GM18511 (cell line): ENCODE results near the gene HLF.

ENCODE experiments used
- ATAC-seq: cut with Tn5 transposase; IDR thresholded peaks from one replicate; pipeline ENCODE4 v1.9.1; 2021; ENCODE audit warnings: mild to moderate bottlenecking, moderate library complexity; ENCODE audit not compliant: unreplicated experiment

Gene HLF, protein sequence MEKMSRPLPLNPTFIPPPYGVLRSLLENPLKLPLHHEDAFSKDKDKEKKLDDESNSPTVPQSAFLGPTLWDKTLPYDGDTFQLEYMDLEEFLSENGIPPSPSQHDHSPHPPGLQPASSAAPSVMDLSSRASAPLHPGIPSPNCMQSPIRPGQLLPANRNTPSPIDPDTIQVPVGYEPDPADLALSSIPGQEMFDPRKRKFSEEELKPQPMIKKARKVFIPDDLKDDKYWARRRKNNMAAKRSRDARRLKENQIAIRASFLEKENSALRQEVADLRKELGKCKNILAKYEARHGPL

DNA sequence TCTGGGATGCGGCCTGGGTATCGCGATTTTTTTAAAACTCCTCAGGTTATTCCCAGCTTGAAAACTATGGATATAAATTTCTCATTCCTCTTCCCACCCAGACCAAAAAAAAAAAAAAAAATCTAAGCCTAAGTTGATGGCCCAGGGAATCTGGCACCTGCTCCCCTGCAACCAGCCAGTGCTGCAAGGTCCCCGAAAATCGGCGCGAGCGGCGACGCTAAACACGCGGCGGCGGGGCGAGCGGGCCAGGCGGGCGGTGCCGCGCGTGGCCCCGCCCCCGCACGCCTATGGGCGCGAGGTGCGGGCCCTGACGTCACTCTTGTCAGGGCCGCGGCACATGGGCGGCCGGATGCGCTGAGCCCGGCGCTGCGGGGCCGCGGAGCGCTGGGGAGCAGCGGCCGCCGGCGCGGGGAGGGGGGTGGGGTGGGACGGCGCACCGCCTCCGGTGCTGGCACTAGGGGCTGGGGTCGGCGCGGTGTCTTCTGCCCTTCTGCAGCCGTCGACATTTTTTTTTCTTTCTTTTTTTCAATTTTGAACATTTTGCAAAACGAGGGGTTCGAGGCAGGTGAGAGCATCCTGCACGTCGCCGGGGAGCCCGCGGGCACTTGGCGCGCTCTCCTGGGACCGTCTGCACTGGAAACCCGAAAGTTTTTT lies at the start of gene HLF:
HLF (plus strand) TSS at position 316 of the 654 bp plus-strand sequence. CDS start 525 bp downstream, outside the sequence.
- ATAC-seq = peak; percentile 90

DNA sequence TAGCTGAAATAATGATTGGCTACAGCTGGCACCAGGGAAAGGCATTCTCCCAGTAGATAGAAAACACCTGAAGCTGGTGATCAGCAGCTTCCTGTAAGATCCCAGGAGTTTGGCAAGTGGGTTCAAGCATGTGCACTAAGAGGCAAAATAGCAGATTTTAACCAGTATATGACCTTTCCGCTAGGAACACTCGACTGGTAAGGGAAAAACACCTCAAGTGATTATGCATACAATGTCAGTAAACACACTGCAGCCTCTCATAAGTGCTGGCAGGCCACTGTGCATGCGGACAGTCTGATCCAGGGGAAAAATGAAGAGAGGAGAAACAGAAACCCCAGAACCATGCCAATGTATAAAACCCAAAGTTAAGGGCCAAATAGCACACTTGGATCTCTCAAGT lies 49.0 kb upstream of the HLF start:
- ATAC-seq = no peak

DNA sequence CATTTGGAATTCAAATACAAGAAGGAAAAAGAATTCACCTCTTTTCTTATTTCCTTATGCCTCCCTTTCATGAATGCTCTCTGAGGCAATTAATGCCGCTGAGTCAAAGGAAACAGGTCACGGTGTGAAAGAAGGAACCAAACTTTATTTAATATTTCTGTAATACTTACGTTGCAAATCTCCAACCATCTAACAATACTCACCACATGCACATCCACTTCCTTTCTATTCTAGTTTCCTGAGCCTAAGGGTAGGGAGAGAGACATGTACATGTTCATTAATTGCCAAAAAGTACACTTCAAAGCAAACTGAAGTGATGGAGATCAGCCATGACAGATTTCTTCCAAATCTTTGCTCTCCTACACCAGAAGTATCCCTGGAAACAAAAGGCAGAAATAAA lies 47.9 kb upstream of the HLF start:
- ATAC-seq = no peak

DNA sequence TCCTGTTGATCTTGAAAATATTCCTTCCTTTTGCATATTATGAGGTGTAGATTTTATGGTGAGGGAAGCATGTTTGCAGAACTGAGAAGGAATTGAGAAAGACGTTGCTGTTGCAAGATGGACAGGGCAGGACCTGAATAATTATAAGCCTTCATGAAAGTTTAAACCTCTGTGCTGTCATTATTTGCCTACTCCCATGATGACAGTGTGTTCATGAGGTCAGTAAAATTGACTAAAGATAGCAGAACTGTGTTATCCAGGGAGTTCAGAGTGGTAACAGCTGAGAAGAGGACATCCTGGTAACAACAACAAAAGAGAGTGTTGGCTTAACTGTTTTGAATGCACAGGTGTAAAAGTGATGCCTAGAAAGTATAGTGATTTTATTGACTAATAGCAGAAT lies 45.3 kb upstream of the HLF start:
- ATAC-seq = no peak

DNA sequence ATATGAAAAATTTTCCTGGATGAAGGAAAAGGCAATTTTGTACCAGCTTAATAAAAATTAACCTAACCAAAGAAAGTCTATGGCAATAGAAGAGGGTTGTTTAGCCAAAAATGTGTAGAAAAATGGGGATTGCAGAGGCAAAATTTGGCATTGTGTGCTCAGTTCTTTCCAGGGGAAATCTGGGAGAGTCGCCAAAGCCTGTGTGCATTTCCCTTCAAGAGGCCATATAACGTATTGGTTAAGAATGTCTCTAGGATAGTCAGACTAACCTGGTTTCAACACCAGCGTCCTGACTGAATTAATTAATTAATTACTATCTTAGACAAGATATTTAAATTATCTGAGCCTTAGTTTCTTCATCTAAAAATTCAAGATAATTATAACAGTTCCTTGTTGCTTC lies 44.8 kb upstream of the HLF start:
- no peak for ATAC-seq

DNA sequence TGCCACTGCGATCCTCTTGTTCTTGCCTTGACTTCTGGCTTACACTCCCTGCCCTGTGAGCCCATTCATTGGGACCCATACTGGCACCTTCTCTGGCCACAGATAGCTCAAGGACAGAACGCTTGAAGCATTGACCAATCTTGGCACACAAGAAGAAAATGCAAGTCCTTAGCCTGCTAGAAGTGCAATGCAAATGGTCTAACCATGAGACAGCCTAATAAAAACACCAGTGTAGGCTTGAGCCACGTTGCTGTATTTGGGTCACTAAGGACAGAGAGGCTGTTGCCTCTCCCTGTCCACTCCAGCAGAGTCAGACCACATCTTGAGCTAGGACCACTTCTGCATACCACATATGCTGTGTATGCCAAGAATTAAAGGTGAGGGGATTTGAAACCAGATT lies 41.2 kb upstream of the HLF start:
- ATAC-seq = no peak

DNA sequence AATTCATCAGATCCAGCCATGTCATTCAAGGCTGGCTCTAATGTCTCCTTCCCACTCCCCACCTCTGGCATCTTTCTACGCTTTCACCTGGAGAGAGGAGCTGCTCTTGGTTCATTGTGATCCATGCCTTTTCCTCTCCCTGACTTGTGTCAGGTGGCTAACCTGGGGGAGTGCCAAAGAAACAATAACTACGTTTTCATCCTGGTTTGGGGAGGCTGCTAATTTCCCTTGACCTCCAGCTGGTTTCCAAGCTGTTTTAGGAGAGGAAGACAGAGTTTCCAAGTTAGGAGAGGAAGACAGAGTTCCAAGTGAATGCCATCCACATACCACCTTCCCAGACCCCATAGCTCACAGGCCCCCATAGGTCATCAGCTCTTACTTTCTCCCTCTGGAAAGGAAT lies 40.0 kb upstream of the HLF start:
- ATAC-seq = no peak

DNA sequence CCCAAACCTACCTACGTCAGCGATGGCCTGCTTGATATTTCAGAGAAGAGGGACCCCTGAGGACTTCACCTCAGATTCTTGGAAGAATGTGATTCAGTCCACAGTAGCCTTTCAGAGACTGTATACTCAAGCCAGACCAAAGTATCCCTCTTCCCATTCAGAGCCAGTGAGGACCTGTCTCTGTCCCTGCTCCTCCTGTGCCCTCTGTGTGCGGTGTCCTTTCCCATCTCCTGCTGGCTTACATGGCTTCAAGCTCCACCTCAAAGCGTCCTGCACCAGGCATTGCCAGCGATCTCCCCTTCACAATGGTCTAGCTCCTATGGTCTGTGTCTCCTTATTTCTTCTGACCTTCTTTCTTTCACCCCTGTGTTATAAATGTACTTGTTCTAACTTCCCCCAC lies 39.5 kb upstream of the HLF start:
- no peak for ATAC-seq

DNA sequence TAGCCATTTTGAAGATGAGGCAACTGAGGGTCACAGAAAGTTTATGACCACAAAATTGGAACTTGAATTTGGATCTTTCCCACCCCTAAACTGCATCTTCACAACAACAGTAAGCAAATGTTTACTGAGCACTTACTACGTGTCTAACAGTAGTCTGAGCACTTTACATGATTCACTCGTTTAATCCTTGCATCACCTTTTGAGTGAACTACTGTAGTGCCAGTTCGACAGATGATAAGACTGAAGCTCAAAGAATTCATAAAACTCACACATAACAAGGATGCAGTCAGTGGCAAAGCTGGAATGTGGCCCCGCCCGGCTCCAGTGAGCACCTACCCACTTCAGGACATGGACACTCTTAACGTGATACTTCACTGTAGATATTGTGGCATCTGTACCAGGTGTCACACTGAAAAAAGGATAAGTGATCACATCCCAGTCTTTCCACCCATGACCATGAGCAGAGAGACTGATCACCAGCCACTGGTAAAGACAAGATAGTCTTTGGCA lies 36.0 kb upstream of the HLF start:
- no peak for ATAC-seq

DNA sequence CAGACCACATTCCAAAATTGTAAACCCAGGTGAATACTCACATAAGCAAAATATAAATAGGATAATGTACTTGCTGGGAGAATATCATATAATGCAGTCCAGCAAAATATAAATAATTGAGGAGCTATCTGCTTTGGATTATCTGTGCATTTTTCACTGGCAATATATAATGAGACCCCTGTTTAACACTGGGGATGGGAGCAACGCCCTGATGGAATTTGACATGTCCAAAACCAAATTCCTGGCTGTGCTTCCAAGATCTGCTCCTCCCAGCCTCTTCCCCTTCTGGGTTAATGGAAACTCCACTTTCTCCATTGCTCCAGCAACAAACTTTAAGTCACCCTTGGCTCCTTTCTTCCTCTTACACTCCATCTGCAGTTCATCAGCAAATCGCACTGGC lies 35.5 kb upstream of the HLF start:
- no peak for ATAC-seq

DNA sequence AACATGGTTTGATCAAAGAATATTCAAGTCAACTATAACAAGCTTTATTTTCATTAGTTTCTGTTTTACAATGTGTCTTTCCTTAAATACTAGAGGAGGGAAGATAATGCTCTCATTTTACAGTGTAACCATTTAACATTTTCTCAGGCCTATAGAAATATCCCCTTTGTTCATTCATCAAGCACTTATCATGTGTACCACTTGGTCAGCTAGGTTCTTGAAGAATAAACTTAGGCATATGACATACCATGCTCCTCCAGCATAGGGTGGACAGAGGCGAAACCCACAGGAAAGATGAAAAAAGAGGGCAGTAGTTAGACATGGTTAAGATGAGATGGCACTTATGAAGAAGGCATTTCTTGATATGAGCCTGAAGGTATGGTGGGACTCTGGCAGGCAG lies 34.0 kb upstream of the HLF start:
- no peak for ATAC-seq

DNA sequence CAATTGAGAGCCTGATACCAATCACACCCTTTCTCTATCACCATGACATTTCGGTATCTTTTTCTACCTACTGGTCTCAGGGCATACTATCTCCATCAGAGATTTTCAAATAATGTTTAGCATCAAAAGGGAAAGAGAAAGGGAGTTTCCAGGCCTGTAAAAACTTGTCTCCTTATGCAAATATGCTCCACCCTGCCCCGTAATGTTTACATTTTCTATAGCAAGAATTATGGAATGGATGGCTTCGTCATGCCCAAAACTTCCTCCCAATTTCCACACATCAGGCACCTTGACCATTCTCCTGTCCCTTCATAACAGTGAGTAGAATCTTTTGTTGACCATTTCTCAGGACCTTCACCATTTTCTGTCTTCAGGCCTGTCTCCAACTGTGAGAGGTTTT lies 30.9 kb upstream of the HLF start:
- ATAC-seq = no peak

DNA sequence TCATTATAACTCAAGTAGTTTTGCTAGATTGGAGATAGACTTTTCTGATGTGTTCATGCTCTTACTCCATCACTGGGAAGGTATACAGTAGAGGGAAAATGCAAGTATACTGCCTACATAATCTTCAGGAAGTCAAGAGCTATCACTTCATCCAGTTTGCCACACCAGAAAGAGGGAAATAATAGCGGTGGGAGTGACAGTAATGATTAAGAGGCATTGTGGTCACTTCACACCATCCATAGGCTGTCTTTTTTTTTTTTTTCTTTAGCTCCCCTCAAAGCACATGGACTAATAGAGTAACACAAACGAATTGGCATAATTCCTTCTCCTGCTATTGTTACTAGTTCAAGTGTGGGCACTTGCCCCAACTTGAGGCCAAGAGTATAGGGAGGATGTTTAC lies 28.4 kb upstream of the HLF start:
- ATAC-seq = no peak

DNA sequence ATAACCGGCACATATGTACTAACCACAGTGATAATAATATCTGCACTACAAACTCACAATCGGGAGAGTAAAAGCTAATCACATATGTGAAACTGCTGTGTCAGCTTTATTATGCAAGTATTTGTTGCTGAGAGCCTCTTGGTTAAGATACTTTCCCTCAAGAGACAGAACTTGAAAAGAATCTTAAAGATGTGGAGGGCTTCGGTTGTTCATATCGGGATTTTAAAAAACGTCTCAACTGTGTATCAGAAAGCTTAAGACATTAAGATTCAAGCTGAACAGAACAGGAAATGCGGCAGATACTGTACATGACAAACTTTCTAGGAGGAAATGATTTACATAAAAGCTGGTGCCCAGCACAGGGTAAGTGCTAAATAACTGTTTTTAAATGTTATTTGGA lies 27.5 kb upstream of the HLF start:
- ATAC-seq = no peak

DNA sequence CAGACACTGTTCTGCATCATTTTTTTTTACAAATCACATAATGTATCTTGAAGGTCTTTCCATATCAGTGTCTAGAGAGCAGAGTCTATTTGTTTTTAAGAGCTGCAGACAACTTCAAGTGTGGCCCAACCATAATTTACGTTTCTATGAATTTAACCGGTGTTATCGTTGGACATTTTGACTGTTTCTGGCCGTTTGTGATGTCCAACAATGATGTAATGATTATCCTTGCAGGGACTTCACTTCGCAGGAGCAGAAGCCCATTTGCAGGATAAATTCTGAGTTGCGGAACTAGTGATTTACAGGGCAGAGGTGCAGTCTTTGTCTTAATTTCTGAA lies 26.9 kb upstream of the HLF start:
- peak; percentile 8 for ATAC-seq

DNA sequence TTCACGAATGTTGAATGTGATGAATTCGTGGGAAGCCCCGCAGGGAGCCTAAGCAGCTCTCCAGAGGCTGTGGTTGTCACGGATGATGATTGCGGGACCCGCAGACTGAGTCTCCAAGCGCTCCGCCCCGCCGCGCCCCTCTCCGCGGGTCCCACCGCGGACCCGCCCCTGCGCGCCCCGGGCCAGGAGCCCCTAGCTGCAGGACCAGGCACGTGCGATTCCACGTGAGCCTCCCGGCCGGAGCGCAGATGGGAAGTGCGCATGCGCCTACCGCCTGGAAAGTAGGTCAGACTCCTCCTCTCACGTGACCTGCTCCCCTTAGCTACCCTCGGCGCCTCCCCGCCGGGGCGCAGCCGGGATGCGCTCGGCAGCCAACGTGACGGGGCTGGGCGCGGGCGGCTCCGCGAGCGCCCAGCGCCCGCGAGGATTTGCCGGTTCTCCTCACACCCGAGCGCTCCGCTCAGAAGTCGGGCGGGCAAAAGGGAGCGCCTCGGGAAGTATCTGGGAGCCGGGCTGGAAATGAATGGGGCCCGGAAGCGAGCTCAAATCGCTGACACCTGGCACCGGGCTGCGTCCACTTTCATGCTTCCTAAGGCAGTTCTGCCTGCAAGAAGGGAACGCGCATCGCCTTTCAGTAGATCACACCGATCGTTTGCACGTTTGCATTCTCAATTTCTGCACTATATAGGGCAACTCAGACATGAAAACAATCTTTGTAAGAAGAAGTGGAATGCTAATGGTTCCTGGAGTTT lies 26.4 kb upstream of the HLF start:
- peak; percentile 94 for ATAC-seq

DNA sequence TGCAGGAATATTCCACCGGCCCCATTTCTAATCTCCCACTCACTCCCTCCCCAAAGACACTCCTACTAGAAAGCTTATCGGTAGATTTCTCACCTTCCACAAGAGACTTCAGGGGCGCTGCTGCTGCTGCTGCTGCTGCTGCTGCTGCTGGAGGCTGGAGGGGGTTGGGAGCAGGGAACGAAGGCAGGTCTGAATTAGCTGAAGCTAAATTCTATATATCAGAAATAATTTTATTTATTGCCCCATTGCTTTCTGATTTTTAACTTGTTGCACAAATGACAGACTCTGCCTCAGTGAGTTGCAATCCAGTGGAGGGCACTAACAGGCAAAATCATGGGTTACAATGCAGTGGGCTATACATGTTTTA lies 25.8 kb upstream of the HLF start:
- ATAC-seq = peak; percentile 29

DNA sequence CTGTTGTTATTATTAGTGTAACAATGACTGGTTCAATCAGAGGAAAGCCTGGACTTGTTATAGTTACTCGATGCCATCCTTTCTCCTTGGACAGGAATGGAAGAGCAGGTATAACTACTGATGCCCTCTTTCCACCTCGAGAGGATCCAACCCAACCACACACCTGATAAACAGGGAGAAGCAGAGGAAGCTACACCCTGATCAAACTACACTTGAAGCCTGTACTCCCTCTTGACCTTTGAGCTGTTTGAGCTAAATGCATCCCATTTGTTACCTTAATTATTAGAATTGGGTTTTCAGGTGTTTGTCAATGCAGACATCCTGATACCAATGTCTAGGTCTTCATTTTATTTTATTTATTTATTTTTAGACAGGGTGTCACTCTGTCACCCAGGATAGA lies 23.7 kb upstream of the HLF start:
- ATAC-seq = no peak

DNA sequence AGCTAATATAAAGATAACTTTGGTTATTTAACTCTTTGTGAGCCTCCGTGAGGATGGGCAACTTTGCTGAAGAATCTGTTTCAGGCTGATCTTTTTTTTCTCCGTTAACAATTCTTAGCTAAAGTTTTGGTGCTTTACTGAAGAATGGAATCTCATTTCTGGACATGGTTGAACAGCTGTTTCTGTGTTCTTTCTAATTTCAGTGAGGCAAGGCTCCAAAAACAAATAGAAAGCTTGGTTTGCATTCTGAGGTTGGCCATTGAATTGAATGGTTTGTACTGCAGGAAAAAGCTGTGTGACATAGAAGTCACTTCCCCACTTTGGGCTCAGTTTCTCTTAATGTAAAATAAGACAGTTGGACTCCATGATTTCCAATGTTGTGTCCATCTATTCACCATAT lies 22.3 kb upstream of the HLF start:
- no peak for ATAC-seq

DNA sequence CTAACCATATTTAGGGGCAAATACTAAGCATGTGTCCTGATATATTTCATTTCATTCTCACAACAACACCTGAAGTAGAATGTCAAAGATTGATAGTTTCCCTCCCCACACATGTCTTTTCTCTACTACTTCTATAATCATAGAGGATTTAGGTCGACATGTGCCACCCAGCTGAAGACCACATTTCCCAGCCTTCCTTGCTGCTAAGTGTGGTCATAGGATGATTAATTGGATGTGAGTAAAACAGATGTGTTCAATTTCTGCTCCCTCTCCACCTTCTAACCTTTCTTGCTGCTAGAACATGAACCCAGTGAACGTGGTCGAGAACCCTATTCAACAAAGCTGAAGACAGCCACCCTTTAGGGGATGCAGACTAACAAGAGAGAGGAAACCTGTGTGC lies 18.8 kb upstream of the HLF start:
- no peak for ATAC-seq

DNA sequence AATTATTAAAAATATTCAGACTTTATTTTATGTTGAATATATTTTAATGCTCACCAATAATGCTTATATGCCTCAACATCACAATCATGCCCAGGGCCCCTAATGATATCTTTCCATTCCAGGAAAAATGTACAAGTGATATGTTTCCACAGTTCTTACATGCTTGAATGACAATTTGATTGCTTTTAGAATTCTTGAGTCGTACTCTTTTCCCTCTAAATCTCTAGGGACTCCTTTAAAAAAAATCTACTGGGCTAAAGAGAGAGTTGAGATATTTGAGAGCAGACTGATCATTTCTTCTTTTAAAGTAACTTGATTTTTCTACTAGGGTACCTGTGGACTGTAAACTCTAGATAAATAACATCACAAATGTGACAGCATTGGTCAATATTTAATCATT lies 18.2 kb upstream of the HLF start:
- ATAC-seq = no peak

DNA sequence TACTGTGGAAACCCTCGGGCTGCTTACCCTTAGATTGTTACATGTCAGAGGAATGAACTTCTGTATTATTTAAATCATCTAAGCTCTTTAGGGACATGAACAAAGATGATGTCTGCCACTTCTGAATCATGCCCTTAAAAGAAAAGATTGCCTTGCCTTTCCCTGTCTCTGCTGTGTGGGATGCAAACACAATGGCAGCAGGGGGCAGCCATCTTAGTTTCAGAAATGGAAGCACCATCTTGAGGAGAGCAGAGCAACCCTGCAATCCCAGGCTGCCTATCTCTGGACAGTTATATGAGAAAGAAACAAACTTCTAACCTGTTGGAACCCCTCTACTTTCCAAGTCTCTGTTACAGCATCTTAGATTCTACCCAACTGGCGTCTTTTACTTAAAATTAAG lies 16.7 kb upstream of the HLF start:
- no peak for ATAC-seq
